CD4-positive, alpha-beta T cell treated with Interleukin-4 for 1 hour (primary cell): ENCODE data around the gene PTCHD1.

Experiments used
- DNase-seq, 2 donors: peaks; one replicate each; pipeline ENCODE4 v3.0.0-alpha.2; 2020 to 2022

Gene PTCHD1

DNA sequence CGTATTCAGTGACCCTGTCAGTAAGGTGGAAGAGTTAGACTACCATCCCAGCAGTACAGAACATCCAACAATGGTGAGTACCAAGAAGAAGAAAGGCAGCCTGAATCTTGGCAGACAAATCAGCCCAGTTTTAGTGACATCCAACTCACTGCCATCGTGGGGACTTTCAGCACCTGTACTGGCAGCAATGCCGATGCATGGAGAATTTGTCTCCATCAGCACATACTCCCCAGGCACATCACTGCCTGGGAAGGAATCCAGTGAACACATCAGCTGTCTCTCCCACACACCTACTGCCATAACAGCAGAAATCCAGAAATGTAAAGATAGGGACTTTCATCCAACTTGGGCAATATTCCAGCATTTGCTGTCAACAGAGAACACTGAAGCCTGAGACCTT is 29.8 kb downstream of the PTCHD1 start:
- no peak for DNase-seq

DNA sequence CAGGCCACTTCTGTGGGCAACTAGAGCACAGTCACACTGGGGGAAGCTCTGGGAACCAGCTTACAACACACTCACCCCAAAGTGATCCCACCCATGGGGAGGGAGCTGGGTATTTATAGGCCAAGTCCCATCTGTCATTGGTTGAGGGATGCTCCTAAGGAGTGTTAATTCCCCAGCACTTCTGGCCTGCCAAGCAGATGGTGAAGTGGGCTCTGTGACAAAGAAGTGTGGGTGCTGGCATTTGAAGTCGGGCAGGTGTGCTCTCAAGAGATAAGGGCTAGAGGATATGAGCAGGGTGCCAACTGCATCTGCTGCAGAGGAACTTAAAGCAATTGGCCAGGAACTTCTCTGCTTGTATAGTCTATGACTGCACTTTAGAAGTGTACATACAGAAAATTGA is 30.9 kb downstream of the PTCHD1 start:
- DNase-seq, result no peak

DNA sequence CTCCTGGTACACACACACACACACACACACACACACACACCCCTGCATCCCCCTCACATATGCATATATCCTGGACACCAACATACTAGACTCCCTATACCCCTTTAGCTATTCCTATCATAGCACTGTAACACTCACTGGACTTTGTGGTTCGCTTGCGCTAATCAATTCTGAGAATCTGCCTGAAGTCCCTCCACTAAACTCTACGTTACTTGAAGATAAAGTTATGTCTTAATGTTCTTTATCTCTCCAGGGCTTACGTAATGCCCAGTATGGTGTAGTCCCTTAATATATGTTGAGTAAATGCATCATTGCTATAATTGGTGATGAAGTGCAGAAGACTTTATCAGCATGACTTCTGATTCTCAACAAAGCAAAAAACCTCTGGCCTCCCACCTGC is 32.3 kb downstream of the PTCHD1 start:
- DNase-seq, result no peak

DNA sequence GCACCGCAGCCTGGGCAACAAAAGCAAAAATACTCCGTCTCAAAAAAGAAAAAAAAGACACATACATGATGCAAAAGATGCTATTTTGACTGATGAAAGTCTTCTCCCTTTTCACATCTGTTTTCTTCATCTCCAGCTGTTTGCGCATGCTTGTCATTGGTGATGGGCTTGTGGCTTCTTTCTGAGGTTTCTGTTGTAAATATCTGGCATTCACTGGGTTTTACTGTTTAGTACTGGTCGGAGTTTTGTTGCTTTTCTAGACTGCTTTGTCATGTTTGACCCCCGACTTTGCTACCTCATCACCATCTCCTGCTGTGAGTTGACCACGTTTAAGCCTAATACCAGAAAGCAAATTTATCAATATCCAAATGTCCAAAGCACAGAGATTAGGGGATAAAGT is 34.4 kb downstream of the PTCHD1 start:
- DNase-seq, result no peak

DNA sequence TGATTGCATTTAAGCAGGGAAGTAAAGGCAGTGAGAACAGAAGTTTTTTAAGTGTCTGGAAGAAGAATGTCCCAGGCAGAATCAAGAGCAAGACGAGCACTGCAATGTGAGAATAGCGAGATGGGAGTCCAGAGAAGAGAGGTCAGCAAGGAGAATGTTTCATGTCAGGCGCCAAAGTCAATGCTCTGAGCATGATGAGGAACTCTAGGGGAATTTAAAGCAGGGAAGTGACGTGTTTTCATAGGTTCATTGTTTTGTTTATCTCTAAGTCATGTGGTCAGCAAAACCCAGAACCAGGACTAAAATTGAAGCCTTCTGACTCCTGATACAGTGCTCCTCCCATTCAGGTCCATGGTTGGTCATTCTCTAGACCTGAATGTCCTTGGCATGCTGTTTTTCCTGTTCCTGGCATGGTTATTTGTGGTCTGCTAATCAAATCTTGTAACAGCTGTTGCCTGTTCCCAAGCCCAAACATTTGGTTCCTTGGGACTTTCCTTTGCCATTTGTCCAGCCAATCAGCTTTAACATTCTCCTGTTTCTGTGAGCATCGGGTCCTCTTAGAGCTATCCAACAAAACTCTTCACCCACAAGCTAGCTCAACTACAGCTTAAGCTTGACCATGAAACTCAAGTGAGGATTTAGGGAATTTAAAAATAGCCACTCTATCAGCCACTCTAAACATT is 37.7 kb downstream of the PTCHD1 start:
- DNase-seq, result no peak

DNA sequence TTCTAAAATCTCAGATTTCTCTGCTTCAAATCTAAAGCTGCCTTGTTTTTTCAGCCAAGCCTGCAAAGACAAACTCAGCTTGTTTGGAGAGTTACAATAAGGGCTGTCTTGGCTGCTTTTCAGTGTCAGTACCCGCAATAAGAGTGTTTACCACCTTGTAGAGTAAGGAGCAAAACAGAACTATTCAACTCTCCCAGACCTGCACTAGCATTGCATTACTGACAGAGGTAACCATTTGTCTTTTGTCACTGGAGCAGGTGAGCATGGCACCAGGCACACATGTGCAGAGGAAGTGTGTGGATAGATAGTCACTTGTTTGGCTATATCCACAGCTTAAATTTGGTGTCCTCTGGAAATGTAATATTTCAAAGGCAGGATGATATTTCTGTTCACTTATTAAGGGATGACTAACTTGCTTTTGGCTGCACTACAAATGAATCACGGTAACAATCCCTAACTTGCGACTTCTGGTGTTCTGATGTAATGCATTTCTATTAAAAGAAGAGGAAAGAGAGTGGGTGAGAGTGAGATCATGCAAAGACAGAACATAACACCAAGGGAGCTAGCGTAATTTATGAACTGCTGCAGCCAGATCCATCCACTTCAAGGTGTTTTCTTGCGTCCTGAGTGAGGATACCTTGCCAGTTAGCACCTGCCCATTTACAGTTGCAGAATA is 38.6 kb downstream of the PTCHD1 start:
- DNase-seq, result no peak

DNA sequence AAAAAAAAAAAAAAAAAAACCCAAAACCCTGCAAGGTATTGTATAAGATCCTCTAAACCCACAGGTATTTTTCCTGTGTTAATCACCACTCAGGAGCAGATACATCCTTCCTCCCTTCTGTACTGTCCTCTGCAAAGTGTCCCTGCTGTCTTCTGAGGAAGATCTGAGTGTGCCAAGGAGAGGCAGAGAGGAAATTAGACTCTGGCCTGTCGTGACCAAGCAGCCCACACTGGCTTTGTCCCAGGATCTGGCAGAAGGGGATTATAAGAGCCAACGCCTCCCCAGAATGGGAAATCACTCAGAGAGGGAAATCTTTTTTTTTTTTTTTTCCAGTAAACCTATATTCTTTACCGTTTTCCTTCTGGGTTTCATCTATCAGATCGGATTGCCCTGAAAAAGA is 39.6 kb downstream of the PTCHD1 start:
- DNase-seq, result no peak

DNA sequence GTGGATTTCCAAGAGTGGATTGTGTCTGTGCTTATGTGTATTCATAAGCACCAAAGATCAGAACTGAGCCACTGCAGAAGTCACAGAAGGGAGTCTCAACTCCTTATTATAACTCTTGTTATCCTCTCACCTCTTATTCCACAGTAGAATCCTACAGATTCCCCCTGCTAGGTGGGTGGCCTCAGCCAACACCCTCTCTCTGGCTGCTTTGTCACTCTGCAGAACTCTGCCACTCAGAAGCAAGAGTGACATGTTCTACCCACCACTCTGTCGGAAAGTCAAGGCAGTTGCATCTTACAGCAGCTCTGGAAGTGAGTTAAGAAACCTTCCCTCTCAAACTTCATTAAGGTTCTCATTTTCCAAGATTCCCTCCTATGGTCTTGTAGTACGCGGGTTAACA is 41.9 kb downstream of the PTCHD1 start:
- no peak for DNase-seq

DNA sequence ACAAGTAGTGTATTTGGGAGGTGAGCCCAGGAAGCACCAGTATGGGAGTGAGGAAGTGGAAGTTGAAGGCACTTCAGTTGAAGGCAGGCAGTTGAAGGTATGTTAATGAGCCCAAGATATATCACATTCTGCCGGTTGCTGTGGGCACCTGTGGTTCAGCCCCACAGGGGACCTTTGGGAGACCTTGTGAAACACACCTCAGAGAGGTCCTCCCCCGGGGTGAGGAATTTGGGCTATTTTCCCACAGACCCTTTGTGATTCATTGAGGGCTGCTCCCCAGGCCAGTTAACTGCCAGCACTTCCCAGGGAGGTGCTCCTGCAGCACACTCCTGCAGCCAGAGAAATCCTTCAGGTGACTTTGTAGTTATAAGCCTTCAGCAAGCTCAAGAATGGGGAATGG is 45.9 kb downstream of the PTCHD1 start:
- no peak for DNase-seq

DNA sequence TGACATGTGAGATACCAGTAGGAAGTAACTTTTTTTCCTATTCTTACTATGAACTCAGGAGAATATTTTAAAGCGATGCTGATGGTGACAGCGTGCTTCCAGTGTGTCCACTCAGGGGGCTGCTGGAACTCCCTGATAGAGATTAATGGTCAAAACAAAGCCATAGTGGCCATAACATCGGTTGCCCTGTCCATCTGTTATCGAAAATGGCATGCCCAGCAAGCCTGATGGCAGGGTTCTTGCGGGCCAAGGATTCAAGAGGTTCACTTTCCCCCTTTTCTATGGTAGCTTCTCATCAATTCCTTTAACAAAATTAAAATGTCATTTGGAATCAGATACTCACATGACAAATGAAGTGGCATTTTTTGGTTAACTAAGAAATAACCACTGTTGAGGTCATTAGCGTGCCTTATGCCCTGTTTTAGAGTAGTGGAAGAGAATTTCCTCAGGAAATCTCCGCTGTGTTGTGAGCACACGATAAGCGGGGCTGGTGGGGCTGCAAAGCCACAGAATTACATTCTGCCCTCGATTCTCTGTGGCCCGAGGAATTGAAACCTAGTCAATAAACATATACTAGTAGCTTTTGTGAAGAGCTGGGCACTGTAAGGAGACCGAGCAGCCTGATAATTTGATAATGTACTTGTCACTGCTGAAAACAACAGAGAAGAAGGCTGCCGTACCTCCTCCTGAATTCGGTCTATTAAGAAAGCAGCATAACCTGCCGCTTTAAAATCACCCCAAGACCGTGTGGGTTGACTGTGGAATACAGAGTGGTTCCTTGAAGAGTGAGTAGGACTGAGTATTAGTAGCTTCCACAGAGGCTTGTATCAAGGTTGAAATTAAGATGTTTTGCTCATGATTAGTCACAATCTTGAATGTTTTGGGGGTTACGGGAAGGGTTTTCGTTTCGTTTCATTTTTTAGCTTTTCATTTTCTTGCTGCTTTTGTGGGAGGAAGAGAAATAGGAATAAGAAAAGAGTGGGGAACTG is 46.7 kb downstream of the PTCHD1 start:
- DNase-seq, result no peak

DNA sequence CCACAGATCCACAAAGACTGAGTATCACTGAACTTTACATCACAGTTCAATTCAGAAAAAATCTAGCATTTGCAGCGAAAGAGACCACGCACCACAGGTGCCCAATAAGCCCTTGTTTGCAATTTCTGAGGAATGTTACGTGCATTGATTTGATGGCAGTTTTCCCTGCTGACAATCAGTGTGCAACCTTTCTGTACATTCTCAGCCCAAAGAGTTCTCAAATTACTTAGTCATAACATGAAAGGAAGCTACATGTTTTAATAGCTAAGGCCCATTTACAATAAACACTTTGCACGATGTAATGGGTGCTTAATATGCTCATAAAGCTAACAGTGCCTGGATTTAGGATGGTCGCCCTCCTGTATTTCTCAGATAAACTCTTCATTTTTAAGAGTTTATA is 47.9 kb downstream of the PTCHD1 start:
- DNase-seq, result no peak

DNA sequence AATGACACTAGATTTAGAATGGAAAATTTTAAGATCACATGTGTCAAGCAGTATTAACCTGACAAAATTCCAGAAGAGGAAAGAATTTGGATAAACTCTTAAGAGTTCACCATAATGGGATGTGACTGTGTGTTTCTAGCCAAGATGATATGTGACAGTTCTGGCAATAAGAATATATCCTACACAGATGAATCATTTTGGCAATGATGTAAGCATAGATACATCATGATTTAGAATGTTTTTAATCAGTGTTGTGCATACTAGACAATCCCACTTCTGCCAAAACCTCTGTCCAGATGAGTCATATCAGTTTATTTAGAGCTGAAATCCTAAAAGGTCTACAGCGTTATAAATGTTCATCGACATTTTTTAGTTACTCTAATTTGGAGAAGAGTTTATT is 48.8 kb downstream of the PTCHD1 start:
- no peak for DNase-seq

DNA sequence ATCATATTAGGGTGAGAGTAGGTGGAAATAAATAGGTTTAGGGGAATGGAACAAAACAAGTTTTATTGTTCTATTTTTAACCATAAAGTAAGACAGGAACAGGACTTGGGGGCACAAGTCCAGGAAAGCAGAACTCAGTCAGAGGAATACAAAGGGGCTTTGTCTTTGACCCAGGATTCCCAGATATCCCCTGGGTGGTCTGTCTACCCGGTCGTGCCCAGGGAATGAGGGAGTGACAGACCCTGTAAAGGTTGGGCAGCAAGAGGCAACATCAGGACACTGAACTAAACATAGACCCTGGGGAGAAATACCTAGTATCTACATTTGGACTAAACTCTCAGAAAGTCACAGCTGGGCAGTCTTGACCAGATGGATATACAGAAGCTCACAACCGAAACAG is 50.6 kb downstream of the PTCHD1 start:
- no peak for DNase-seq

DNA sequence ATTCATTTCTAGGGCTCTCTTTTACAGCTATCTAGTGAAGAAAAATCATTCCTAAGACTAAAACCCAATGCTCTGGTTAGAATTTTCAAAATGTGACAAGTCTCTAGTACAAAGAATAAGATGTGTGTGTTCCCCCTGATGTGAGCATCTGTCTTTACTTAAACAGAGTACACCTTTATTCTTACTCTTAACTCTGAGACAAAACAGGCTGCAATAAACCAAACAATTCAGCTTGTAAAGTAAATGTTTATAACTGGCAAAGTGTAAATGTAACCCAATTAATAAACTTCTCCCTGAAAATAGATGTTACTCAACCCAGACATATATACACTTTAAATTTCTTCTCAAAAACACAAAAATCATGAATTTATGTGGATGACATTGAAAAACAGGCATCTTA is 51.6 kb downstream of the PTCHD1 start:
- no peak for DNase-seq

DNA sequence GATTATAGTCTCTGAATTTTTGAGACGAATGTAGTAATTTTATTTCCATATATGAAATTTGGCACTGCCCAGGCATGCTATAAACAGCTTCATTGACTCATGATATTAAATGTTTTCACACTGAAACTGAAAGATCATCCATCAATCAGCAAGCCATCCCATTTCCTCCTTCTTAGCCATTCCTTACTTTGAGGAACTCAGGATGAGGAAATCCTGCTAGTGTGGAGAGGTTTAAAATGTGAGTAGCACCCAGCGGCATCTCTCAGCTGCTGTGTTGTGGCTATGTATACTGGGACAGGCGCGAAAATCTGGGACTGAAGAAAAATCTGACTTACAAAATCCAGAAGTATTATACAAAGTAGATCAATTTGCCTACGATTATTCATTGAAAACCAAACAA is 52.1 kb downstream of the PTCHD1 start:
- DNase-seq, result no peak

DNA sequence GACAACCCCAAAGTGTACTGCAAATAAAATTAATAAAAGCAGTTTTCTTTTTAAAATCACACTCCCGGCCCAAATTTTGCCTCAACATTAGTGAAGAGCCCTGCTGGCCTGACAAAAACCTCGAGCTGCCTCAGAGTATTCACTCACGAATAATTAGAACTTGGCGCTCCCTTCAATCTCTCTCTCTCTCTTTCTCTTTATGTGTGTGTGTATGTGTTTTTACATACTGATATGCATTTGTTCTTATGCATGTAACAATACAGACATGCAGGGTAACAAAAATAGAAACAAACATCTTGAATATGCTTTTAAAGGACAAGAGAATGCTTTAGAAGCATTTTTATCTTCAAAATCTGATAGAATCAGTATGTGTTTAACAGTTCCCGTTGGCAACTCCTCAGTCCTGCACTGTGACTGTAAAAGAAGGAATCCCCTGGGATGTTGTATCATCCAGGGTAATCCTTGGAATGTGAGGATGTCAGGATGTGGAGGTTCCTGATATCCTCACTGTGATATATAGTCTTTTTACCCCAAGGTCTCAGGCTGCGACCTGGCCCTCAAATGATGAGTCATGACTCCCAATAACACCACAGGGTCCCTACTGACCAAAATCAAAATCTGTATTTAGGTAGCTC is 53.0 kb downstream of the PTCHD1 start:
- no peak for DNase-seq

DNA sequence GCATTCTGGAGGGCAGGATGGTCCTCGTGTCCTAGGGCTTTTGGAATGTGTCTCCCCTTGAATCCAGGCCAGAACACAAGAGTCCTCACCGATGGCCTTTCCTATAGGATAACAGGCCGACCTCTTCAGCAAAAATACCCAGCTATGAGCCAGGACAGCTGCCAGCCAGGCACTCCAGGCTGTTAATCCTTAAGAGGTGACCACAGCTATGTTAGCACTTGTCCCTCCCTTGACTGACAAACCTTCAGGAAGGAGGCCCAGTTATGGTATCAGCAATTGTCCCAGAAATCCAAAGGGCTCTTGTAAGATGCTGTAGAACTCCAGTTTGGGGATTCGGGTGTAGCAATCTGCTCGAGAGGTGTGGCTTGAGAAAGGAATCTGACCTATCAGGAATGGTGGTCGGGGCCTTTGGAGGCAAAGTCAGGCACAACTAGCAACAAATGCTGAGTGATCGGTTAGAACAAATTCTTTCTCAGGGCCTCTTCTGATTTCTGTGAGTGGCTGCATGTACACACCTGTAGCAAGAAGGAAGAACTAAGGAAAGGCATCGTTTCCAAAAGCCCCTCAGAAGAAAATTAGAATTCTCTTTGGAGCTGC is 54.6 kb downstream of the PTCHD1 start:
- no peak for DNase-seq

DNA sequence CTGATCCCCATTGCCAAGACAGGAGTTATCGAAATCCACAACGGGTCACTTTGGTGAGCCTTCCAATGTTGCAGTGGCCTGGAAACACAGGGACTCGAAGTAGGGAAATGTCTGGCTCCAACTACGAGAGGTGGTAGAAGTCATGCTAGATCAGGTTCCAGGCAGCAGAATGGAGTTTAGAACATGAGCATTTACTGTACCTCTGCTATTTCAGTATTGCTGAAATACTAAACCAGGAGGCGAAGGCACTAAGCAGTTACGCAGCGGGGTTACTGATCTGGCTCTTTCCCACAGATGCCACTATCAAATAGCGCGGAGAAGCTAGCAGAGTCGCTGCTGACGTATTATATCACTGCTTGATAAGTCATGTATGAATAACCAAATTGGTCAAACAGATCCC is 56.3 kb downstream of the PTCHD1 start:
- DNase-seq, result no peak

DNA sequence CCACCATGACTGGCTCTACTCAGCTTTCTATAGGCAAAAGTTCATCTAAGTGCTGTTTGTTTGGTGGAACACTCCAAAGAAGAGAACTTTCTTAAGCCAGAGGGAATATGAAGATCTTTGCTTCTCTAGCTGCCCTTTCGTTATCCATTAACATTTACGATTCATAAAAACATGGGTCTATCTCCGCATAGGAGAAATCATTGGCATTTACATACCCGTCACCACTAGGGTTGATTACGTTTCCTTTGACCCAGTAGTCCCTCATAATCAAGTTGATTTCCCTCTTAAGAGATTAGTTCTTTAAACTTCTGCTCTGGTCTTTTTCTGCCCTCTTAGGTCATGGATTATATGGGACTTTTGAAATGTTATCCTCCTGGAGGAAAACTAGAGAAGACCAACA is 57.5 kb downstream of the PTCHD1 start:
- no peak for DNase-seq

DNA sequence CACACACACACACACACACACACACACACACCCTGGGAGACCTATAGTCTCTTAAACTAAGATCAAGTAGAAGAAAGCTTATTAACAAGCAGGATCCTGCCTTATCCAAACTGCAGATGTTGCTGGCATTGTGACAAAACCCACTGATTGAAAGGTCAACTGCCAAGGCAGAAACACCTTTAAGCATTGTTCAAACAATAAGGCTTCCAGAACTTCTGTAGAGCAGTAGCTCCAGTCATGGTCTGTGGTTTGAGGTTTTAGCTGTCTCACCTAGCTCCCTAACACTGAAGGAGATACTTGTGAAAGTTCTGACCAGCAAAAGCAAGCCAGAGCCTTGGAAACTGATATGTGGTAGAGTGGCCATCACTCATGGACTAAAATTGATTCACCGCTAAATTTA is 59.8 kb downstream of the PTCHD1 start:
- no peak for DNase-seq

DNA sequence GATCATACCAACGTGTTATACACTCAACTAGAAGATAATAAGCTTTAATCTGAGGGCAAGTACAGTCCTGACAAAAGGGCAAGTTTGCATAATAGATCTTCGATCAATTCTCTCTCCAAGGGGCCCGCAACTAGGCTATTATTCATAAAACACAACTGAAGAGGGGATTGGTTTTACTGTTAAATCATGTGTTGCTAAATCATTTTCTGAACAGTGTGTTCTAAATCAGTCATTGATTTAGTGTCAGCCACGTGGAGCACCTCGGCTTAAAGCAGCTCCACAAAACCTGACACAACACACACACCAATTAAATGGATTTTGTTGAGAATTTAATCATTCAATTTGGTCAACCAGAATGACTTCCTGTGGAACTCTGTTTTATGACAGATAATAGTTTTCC is 61.6 kb downstream of the PTCHD1 start:
- DNase-seq, result no peak

DNA sequence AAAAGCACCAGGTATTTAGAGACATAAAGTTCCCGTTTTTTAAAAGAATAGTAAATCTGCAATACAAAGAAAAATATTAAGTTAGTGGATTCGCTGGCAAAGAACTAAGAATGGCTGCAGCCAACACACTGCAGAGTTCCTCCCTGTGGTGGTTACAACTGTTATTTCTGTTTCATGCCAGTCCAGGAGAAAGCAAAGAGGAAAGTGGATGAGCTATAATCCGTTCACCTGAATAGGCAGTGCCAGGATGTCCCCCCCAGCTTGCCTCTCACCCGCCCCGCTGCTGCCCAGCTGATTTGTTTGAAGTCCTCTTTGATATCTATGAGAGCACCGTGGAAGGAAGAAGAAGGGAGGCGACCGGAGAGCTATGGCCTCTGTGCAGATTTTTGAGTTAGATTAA is 63.9 kb downstream of the PTCHD1 start:
- DNase-seq, result no peak

DNA sequence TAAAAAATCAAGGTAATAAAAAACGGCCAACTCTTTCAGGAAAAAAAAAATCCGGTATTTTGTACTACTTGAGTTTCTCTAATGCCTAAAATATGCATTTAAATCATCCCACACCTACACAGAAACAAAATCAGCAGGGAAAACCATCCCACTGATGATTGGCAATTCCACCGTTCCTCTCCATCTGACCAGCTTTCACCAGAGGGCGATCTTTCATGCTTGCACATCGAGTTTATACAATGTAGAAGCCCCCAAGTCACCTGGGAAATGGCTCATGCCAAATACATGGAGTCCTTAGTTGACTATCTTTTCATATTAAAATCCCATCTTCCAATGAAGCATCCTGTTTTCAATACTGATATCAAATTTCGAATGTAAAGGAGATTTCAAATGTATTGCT is 69.2 kb downstream of the PTCHD1 start:
- DNase-seq, result no peak
